Spleen (tissue), 11 donors: ENCODE data around the gene CYP1A2. TPM values are rescaled to one million over a fixed set of nuclear protein-coding genes. Genes with fewer than 3 reads are reported as not detected.

Source experiments
- DNase-seq: peaks from one replicate; pipeline ENCODE4 v3.0.0-alpha.2; 2020
- H3K27ac ChIP-seq, 8 donors: fragments of 200-600 bp; sonication (generic) in 7 of 8; 1 replicate in 4 of 8; 2 replicates in 4 of 8; pipeline versions ENCODE4 v1.5.0 to v1.8.0; 2016 to 2021; ENCODE audit warnings: inconsistent platforms in 4 of 8, mild to moderate bottlenecking in 4 of 8, moderate library complexity in 1 of 8
- H3K27me3 ChIP-seq, 7 donors: fragments of 200-600 bp; sonication (generic) in 6 of 7; replicated peaks in 1 of 7; 1 replicate in 4 of 7; 2 replicates in 3 of 7; pipeline versions ENCODE4 v1.5.0 to v1.8.0; 2016 to 2021; ENCODE audit warnings: inconsistent platforms in 3 of 7, mild to moderate bottlenecking in 1 of 7
- H3K36me3 ChIP-seq, 6 donors: fragments of 200-600 bp; sonication (generic) in 5 of 6; 1 replicate in 4 of 6; 2 replicates in 2 of 6; pipeline versions ENCODE4 v1.5.0 to v1.8.0; 2016 to 2021; ENCODE audit warnings: inconsistent platforms in 2 of 6
- H3K4me1 ChIP-seq, 6 donors: fragments of 200-600 bp; sonication (generic) in 5 of 6; 1 replicate in 3 of 6; 2 replicates in 3 of 6; pipeline versions ENCODE4 v1.5.0 to v1.8.0; 2016 to 2021; ENCODE audit warnings: inconsistent platforms in 3 of 6
- H3K4me3 ChIP-seq, 8 donors: fragments of 200-600 bp; sonication (generic) in 7 of 8; 1 replicate in 4 of 8; 2 replicates in 4 of 8; pipeline versions ENCODE4 v1.5.0 to v1.8.0; 2016 to 2021; ENCODE audit warnings: inconsistent platforms in 4 of 8, mild to moderate bottlenecking in 4 of 8, moderate library complexity in 2 of 8
- H3K9me3 ChIP-seq, 8 donors: fragments of 200-600 bp; sonication (generic) in 7 of 8; 1 replicate in 4 of 8; 2 replicates in 4 of 8; pipeline versions ENCODE4 v1.5.0 to v1.8.0; 2016 to 2021; ENCODE audit warnings: inconsistent platforms in 4 of 8
- CTCF ChIP-seq, 11 experiments: fragments of 200-600 bp in 7 of 11; fragments of 450-650 bp in 4 of 11; sonication (generic) in 4 of 11; IDR thresholded peaks in 8 of 11; conservative IDR thresholded peaks in 3 of 11; 1 replicate in 7 of 11; 2 replicates in 4 of 11; pipeline versions ENCODE4 v1.4.0 to v1.8.0; 2016 to 2021; ENCODE audit warnings: antibody characterized with exemption in 11 of 11, inconsistent platforms in 4 of 11, mild to moderate bottlenecking in 1 of 11
- POLR2A ChIP-seq, 3 donors: fragments of 450-650 bp; IDR thresholded peaks; one replicate each; pipeline ENCODE4 v1.5.1; 2017; ENCODE audit warnings: antibody characterized with exemption in 3 of 3, mild to moderate bottlenecking in 1 of 3
- POLR2AphosphoS5 ChIP-seq, 3 donors: sonication (generic); formaldehyde crosslinking; IDR thresholded peaks; one replicate each; pipeline ENCODE4 v1.5.1; 2017; ENCODE audit warnings: antibody characterized with exemption in 3 of 3
- WGBS, 5 donors: extraction: QIAGEN DNeasy Blood & Tissue Kit in 3 of 5; methylation state at CpG; one replicate each; pipeline versions ENCODE4 v1.1.5 to v1.1.7; 2013 to 2018; 5-methylcytosine and 5-hydroxymethylcytosine counted together
- intact Hi-C: fragments of 100-400 bp; cut with DNase I; formaldehyde crosslinking; loops from one replicate; pipeline ENCODE4 v1.15.0; 2023; ENCODE audit warnings: low total_unique reads
- polyA plus RNA-seq, 3 donors: library from polyadenylated mRNA; stranded (reverse); fragments of 200-250 nt; gene quantifications; one replicate each; pipeline ENCODE4 v1.2.1, GENCODE V29; 2013
- total RNA-seq, 7 donors: library from RNA; depleted of rRNA in 3 of 7; stranded (reverse); fragments of >200 nt in 3 of 7; fragmentation: NEBNext Ultra II Directional in 4 of 7; extraction: Animal tissue kit (Norgen Biotek cat#: 25700) in 4 of 7; gene quantifications; one replicate each; pipeline versions ENCODE4 v1.1.0 to v1.2.1, GENCODE V29; 2016 to 2021
- donor health status: healthy with polysubstance abuse.
- donor health status: DM: no; HTN: no; CAD: no; lungs with moderate emphysema.
- donor health status: DM: no; HTN: no; CAD: no.
- donor health status: Bipolar disorder and iron deficiency.
- donor health status: healthy.
- donor health status: DM: no; HTN: no; CAD: no.
- donor health status: DM: yes; HTN: yes; CAD: no.

Gene CYP1A2
- total and polyA plus RNA-seq, 10 donors: not detected

GRCh38 chr15:74742422-74742821 is 6.2 kb upstream of the CYP1A2 start:
- 82 to 93% (median 90%) methylated on average over 5 of the region's 5 CpGs for WGBS, 5 donors
- DNase-seq: no peak
- Histone ChIP-seq H3K27me3 (peaks cover 0 to 22% (median 0%) of the 10 kb centered on the region in 7 donors), H3K4me3 (no peak overlapping the region), H3K27ac (no peak overlapping the region), H3K9me3 (peaks cover 0 to 13% (median 3%) of the 10 kb centered on the region in 8 donors), H3K4me1 (no peaks in the 10 kb centered on the region), H3K36me3 (no peaks in the 10 kb centered on the region)
- intact Hi-C loops: no loop called here
- TF ChIP-seq CTCF (IDR thresholded peaks at IDR 0.05 in 8 of 11, conservative IDR thresholded peaks at IDR 0.05 in 3 of 11) (no peak), POLR2A (IDR thresholded peaks at IDR 0.05) (no peak), POLR2AphosphoS5 (IDR thresholded peaks at IDR 0.05) (no peak)

GRCh38 chr15:74746389-74746788 is 2.3 kb upstream of the CYP1A2 start:
- TF ChIP-seq POLR2A (IDR thresholded peaks at IDR 0.05): no peak
- TF ChIP-seq POLR2AphosphoS5 (IDR thresholded peaks at IDR 0.05): no peak
- no peak for TF ChIP-seq CTCF (IDR thresholded peaks at IDR 0.05 in 8 of 11, conservative IDR thresholded peaks at IDR 0.05 in 3 of 11)
- Histone ChIP-seq H3K27ac (no peak overlapping the region), H3K27me3 (peaks cover 0 to 13% (median 0%) of the 10 kb centered on the region in 7 donors), H3K4me1 (no peaks in the 10 kb centered on the region), H3K36me3 (no peaks in the 10 kb centered on the region), H3K4me3 (no peak overlapping the region), H3K9me3 (peaks cover 0 to 9% (median 0%) of the 10 kb centered on the region in 8 donors)
- no peak for DNase-seq
- 58 to 68% (median 65%) methylated on average over 4 of the region's 4 CpGs for WGBS, 5 donors
- intact Hi-C loops: no loop called here

GRCh38 chr15:74749832-74750231 is 1.2 kb downstream of the CYP1A2 start:
- no peak for TF ChIP-seq CTCF (IDR thresholded peaks at IDR 0.05 in 8 of 11, conservative IDR thresholded peaks at IDR 0.05 in 3 of 11)
- no peak for TF ChIP-seq POLR2AphosphoS5 (IDR thresholded peaks at IDR 0.05)
- no peak for TF ChIP-seq POLR2A (IDR thresholded peaks at IDR 0.05)
- Histone ChIP-seq H3K4me3 (no peak overlapping the region), H3K9me3 (no peaks in the 10 kb centered on the region), H3K4me1 (no peaks in the 10 kb centered on the region), H3K27me3 (peaks cover 0 to 4% (median 0%) of the 10 kb centered on the region in 7 donors), H3K36me3 (no peaks in the 10 kb centered on the region), H3K27ac (no peak overlapping the region)
- 87 to 93% (median 91%) methylated on average over 6 to 20 of the region's 20 CpGs for WGBS, 5 donors
- intact Hi-C loops: no loop called here
- no peak for DNase-seq

GRCh38 chr15:74750751-74751150 is 2.1 kb downstream of the CYP1A2 start:
- Histone ChIP-seq H3K36me3 (no peaks in the 10 kb centered on the region), H3K27ac (no peak overlapping the region), H3K4me1 (no peaks in the 10 kb centered on the region), H3K27me3 (peaks cover 0 to 6% (median 0%) of the 10 kb centered on the region in 7 donors), H3K4me3 (no peak overlapping the region), H3K9me3 (no peaks in the 10 kb centered on the region)
- WGBS, 5 donors: 45 to 65% (median 59%) methylated on average over 2 of the region's 2 CpGs
- intact Hi-C loops: no loop called here
- TF ChIP-seq CTCF (IDR thresholded peaks at IDR 0.05 in 8 of 11, conservative IDR thresholded peaks at IDR 0.05 in 3 of 11) (no peak), POLR2AphosphoS5 (IDR thresholded peaks at IDR 0.05) (no peak), POLR2A (IDR thresholded peaks at IDR 0.05) (no peak)
- DNase-seq: no peak
